Stimulated activated CD8-positive, alpha-beta memory T cell treated with anti-CD3 and anti-CD28 coated beads, Interleukin-7, amount 100 ng/mL, for 1 hour (primary cell): Measurements from ENCODE around the gene VPS51.
"Not testable (repeated sequence)": the region's sequence is repeated elsewhere in the genome, so short reads cannot be mapped to it uniquely, and the experiment has no call there.

Experiments used
- DNase-seq, 2 donors: peaks; one replicate each; pipeline ENCODE4 v3.0.0-alpha.2; 2020; ENCODE audit warnings: low read depth in 2 of 2

Gene VPS51

DNA sequence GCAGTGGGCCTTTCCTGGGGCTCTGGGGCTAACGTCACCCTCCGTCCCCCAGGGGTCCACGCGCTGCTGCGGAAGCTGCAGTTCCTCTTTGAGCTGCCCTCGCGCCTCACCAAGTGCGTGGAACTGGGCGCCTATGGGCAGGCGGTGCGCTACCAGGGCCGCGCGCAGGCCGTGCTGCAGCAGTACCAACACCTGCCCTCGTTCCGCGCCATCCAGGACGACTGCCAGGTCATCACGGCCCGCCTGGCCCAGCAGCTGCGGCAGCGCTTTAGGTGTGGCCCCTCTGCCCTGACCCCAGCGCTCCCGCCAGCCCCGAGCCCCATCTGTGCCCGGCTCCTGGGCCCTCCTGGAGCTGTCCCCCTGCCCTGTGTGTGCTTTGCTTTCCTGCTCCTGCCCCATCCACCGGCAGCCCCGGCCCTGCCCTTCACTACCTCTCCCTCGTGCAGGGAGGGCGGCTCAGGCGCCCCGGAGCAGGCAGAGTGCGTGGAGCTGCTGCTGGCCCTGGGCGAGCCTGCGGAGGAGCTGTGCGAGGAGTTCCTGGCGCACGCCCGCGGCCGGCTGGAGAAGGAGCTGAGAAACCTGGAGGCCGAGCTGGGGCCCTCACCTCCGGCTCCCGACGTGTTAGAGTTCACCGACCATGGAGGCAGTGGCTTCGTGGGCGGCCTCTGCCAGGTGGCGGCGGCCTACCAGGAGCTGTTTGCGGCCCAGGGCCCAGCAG lies 11.9 kb downstream of the VPS51 start:
- DNase-seq: no peak

DNA sequence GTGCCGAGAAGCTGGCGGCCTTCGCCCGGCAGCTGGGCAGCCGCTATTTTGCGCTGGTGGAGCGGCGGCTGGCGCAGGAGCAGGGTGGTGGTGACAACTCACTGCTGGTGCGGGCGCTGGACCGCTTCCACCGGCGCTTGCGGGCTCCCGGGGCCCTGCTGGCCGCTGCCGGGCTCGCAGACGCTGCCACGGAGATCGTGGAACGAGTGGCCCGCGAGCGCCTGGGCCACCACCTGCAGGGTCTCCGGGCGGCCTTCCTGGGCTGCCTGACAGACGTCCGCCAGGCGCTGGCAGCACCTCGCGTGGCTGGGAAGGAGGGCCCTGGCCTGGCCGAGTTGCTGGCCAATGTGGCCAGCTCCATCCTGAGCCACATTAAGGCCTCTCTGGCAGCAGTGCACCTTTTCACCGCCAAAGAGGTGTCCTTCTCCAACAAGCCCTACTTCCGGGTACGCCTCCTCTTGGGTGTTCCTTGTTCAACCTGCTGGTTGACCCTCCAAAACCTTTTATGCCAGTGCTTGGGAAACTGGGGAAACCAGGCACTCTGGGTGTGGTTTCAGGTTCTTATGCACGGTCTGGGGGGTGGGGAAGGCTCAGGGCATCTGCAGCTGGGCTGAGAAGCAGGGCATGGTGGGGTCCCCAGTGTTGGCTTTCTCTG lies 12.6 kb downstream of the VPS51 start:
- no peak for DNase-seq

DNA sequence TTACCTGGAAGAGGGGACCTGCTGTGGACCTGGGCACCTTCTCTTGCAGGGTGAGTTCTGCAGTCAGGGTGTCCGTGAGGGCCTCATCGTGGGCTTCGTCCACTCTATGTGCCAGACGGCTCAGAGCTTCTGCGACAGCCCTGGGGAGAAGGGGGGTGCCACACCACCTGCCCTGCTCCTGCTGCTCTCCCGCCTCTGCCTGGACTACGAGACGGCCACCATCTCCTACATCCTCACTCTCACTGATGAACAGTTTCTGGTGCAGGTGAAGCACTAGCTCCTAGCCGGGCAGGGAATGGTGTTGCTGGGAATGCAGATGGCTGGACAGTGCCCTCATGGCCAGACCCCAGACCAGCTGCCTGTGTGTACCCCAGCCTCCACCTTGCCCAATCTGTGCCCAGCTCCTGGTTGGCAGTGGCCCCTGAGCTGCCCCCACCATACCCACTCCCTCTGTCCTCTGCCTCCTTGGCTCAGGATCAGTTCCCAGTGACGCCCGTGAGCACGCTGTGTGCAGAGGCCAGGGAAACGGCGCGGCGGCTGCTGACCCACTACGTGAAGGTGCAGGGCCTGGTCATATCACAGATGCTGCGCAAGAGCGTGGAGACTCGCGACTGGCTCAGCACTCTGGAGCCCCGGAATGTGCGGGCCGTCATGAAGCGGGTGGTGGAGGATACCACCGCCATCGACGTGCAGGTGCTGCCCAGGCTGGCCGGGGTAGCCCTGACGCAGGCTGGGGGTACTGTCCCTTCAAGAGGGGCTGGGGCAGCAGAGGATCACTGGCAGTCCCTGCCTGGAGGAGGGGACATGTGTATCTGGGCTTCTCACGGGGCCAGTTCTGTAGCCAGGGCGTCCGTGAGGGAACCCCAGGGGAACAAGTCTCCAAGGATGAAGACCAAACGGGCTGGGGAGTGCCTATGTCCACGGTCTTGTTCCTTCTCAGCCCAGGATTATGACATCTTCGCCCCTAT lies 13.5 kb downstream of the VPS51 start:
- DNase-seq: no peak

DNA sequence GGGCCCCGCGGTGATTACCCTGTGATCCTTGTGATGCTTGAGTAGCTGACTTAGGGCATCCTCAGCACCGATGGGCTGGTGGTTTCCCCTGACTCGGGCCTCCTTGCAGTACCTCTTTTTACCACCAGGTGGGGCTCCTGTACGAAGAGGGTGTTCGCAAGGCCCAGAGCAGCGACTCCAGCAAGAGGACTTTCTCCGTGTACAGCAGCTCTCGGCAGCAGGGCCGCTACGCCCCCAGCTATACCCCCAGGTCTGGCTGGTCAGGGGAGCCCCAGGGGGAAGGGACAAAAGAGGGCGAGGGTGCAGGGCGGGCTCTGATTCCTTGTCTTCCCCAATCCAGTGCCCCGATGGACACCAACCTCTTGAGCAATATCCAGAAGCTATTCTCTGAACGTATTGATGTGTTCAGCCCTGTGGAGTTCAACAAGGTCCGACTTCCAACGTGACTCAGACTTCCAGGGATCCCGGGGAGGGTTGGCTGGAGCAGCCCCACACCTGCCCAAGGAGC lies 14.4 kb downstream of the VPS51 start:
- DNase-seq: peak; percentile 92 to 98

DNA sequence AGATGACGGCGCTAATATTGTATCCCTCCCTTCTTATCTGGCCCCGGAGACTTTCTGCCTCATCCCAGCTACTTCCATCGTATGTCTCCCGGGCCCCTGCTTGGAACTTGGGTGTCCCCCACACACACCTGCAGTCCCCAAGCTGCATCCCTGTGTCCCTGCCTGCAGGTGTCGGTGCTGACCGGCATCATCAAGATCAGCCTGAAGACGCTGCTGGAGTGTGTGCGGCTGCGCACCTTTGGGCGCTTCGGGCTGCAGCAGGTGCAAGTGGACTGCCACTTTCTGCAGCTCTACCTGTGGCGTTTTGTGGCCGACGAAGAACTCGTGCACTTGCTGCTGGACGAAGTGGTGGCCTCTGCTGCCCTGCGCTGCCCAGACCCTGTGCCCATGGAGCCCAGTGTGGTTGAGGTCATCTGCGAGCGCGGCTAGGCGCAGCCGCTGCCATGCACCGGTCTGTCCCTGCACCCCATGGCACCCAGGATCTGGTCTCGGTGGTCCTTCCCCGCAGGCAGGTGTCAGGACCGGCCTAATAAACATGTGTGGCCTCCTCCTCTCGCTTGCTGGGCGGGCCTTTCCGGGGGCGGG lies 15.2 kb downstream of the VPS51 start:
- no peak for DNase-seq

DNA sequence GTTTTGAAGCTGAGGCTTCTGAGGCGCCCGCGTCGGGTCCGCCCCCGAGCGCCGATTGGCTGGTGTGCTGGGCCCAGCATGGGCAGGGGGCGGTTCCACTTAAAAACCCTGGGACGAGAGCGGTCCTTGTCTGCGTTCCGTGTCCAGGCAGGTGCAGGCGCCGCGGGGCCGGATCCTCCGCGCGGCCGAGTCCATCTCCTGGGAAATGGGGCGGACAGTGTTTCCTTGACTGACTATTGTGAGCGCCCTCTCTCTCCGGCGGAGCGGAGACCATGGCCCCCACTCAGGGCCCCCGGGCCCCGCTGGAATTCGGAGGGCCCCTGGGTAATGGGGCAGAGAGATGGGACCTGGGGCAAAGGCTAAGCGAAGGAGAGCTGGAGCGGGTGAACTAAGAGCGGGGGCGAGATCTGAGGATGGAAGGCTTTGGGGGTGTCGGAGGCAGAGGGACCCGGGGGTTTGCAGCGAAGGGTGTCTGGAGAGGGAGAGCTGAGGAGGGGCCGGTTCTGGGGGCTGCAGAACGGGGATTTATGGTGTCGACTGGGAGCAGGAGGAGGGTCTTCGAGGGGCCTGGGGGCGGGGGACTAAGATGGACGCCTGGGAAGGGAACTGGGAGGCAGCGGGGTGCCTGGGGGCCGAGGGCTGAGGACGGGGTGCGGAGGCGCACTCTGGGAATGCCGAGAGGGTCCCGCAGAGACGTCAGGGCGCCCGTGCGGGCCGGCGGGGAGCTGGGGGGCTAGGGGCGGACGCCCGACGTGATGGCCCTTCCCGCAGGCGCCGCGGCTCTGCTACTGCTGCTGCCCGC lies 15.9 kb downstream of the VPS51 start, which contains the start of gene TM7SF2:
Gene TM7SF2 (plus strand): TSS at position 129 of the 802 bp plus-strand sequence. CDS start 144 bp downstream, at position 273.
- peak; percentile 75 to 88 for DNase-seq

DNA sequence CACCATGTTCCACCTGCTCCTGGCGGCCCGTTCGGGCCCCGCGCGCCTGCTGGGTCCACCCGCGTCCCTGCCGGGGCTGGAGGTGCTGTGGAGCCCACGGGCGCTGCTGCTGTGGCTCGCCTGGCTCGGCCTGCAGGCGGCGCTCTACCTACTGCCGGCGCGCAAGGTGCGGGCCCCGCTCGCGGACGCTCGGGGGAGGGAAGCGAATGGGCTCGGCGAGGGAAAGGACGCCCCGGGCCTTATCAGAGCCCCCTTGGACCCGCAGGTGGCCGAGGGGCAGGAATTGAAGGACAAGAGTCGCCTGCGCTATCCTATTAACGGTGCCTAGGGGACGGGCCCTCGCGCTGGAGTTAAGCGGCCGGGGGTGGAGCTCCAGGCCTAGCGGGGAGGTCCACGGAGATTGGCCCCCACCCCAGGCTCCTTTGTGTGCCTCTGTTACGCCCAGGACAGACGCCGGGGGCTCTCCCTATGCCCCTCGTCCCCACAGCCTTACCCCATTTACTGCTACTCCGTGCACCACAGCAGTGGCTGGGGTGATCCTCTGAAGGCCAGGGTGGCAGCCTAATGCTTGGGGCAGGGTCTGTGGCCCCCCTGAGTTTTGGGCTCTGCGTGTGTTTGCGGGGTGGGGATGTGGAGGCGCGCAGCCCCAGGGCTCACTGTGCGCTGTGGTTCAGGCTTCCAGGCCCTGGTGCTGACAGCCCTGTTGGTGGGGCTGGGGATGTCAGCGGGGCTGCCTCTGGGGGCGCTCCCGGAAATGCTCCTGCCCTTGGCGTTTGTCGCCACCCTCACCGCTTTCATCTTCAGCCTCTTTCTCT lies 16.7 kb downstream of the VPS51 start:
- peak; percentile 49 to 52 for DNase-seq

DNA sequence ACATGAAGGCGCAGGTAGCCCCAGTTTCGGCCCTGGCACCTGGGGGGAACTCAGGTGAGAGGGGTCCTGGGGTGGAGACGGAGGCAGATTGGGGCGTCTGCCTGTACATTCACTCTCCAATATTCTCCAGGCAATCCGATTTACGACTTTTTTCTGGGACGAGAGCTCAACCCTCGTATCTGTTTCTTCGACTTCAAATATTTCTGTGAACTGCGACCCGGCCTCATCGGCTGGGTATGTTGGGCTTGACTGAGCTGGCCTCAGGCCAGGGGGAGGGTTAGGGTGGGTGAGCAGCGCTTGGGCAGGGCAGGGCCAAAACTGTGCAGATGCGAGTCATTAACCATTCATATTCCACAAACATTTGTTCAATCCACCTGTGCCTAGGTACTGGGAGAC lies 17.3 kb downstream of the VPS51 start:
- no peak for DNase-seq

DNA sequence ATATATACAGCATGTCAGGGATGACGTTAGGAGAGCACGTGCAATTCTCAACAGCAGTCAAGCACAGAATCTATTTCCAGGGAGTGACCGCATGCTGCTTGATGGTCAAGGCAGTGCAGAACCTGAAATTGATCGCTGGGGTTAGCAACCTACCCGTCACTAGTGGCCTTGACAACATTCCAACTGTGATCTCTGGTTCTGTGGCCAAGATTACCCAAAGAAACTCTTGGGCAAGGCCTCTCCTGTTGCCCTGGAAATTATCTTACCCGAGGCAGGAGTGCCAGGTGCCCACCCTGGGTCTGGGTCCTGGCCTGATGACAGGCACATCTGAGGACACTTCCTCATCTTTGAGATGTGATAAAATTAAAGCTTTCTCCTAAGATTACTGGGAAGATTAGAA lies 17.8 kb downstream of the VPS51 start:
- no peak for DNase-seq

DNA sequence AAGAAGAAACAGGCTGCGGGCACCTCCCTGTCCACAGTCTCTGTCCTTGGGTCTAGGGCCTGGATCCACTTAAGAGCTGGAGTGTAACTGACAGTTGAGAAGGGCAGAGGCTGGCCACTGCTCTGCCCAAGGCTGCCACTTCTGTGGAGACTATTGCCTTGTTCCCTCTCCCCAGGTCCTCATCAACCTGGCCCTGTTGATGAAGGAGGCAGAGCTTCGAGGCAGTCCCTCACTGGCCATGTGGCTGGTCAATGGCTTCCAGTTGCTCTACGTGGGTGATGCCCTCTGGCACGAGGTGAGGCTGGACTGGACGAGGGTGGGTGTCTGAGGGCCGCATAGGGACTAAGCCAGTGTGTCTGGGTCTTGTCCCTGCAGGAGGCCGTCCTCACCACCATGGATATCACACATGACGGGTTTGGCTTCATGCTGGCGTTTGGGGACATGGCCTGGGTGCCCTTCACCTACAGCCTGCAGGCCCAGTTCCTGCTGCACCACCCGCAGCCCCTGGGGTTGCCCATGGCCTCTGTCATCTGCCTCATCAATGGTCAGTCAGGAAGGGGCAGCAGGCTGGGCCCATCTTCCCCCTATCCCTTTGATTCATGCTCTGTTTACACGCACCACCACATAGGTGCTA lies 18.6 kb downstream of the VPS51 start:
- DNase-seq: no peak

DNA sequence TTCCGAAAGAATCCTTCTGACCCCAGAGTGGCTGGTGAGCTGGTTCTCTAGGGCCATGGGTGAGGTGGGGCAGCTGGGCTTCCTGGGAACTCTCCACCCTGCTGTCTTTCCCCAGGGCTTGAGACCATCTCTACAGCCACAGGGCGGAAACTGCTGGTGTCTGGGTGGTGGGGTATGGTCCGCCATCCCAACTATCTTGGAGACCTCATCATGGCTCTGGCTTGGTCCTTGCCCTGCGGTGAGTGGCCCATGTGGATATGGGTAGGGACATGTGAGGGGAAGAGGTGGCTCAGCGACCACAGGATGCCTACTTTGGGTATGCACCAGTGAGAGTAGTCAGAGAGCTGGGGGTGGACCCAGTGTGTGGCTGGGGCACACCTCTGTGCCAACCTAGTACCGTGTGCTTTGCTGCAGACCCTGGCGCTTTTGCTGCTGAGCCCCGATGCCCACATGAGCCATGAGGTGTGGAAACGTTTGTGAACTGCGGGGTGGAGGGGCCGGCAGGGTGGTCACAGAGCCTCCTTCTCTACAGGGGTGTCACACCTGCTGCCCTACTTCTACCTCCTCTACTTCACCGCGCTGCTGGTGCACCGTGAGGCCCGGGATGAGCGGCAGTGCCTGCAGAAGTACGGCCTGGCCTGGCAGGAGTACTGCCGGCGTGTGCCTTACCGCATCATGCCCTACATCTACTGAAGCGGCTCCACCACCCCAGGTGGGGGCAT lies 19.5 kb downstream of the VPS51 start:
- DNase-seq: no peak

DNA sequence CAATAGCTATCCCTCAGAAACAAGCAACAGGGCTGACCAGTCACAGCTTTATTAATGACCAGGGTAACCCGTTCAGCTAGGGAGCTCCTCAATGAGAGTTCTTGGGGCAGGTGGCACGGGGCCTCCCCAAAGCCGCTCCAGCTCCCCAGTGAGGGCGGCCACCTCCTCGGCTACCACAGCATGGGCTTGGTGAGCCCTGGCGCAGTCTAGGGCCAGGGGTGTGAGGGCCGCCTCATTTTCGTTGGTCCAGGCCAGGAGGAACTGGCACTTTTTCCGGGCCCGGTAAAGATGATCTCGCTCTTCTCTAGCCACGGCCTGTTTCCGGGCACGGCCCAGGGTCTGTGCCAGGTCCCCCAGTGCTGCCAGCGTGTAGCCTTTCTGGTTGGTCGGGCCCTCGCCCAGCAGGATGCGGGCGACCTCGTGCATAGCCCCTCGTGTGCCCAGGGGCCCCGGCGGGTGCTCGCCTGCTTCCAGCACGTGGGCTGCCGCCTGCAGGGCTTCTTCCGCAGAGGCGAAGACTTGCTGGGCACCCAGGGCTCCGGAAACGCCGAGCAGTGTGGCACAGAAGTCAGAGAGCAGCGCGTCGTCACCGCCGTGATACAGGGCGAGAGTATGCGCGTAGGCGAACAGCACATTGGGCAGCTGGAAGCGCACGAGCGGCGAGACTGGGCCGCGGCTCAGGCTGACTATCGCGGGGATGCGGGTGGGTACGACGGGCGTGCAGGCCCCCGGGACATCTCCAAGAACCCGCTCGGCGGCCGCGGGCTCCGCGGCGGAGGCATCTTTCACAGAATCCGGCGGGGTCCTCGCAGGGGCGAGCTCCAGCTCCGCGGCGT lies 20.6 kb downstream of the VPS51 start:
- DNase-seq: no peak

DNA sequence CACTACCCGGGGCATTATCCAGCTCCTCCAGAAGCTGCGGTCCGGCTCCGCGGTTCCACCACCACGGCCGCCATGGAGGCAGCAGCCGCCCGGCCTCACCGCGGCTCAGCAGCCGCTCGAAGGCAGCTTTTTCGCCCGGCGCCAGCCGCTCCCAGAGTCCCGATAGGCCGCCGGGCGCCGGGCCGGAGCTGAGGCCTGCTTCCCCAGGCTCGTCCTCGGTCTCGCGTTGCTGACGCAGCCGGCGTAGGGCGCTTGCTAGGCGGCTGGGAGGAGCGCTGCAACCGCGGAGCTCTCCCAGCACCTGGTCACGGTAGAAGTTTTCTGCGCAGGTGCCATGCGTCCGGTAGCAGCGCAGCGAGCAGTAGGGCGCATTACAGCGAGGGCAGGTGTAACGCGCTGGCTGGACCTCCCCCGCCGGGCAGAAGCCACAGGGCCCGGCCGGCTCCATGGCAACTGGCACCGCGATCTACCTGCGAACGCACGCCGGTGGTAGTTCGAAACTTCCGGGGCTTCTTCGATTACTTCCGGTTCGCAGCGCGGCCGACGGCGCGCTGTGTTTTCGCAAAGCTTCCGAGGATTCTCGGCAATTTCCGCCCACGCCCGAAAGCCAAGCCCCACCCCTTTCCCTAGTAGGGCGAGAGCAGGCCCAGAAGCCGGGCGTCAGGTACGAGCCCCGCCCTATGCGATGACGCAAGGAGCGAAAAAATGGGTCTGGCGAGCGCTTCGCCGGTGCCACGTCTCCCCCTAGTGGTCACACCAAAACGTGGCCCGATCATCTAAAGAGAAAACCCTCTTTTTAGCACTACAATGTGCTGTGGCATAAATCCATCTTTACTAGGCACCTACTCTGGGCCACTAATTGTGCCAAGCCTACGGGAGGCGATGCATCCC lies 21.4 kb downstream of the VPS51 start, which contains the start of gene ZNHIT2:
Gene ZNHIT2 (minus strand): TSS at position 496 of the 891 bp plus-strand sequence. CDS start 48 bp downstream, at position 448.
- DNase-seq: peak; percentile 100

DNA sequence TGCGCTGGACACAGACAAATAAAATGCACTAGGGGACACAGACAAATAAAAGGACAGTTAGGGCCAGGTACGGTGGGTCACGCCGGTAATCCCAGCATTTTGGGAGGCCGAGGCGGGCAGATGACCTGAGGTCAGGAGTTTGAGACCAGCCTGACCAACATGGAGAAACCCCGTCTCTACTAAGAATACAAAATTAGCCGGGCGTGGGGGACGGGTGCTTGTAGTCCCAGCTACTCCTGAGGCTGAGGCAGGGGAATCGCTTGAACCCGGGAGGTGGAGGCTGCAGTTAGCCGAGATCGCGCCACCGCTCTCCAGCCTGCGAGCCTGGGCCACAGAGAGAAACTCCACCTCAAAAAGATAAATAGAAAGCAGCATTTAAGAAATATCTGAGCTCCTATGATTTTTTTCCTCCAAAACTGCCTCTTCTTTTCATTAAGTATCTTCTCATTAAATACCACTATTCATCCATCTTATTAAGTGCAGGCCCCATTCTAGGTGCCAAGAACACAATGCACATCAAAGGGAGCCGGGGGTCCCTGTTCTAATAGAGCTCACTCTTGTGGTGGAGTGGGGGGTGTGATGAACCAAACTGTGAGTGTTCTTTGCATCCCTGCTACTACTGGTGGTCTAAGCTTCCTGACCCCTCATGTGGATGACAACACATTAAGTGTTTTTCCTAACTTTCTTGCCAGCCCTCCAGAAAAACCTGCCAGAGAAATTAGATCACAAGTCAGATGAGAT lies 22.3 kb downstream of the VPS51 start:
- no peak for DNase-seq

DNA sequence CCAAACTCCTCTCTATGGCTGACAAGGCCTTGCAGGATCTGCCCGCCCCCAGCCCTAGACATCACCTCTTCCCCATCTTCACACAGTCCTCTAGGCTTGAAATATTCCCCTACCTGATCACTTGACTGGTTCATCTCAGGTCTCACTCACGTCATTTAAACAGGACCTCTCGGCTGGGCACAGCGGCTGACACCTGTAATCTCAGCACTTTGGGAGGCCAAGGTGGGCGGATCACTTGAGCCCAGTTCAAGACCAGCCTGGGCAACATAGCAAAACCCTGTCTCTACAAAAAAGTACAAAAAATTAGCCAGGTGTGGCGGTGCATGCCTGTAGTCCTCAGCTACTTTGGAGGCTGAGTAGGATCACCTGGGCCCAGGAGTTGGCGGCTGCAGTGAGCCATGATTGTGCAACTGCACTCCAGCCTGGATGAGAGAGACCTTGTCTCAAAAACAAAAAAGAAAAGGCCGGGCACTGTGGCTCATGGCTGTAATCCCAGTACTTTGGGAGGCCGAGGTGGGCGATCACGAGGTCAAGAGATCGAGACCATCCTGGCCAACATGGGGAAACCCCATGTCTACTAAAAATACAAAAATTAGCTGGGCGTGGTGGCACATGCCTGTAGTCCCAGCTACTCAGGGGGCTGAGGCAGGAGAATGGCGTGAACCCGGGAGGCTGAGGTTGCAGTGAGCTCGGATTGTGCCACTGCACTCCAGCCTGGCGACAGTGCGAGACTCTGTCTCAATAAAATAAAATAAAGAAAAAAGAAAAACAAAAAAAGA lies 23.1 kb downstream of the VPS51 start:
- DNase-seq: not testable (repeated sequence)
